GM18907 (cell line): Measurements from ENCODE around the gene GMPR2.

Source experiments
- ATAC-seq: cut with Tn5 transposase; IDR thresholded peaks from one replicate; pipeline ENCODE4 v1.9.1; 2021; ENCODE audit warnings: mild to moderate bottlenecking, moderate library complexity; ENCODE audit not compliant: unreplicated experiment

The GMPR2 gene

GRCh38 chr14:24281636-24282035, 48.9 kb downstream of the GMPR2 start:
- ATAC-seq = no peak

- no peak for ATAC-seq
Measured at GRCh38 chr14:24282736-24283135, 50.0 kb downstream of the GMPR2 start.

GRCh38 chr14:24283796-24284460, 51.2 kb downstream of the GMPR2 start:
- ATAC-seq = no peak

- ATAC-seq = no peak
Measured at GRCh38 chr14:24284501-24285035, 51.8 kb downstream of the GMPR2 start.

GRCh38 chr14:24285351-24285750, 52.6 kb downstream of the GMPR2 start:
- ATAC-seq = no peak

- ATAC-seq = no peak
Measured at GRCh38 chr14:24286996-24287395, 54.3 kb downstream of the GMPR2 start.
